ENCODE measurements around the gene ZBTB4. TPM values are rescaled to one million over a fixed set of nuclear protein-coding genes. Genes with fewer than 3 reads are reported as not detected.
"Not testable (repeated sequence)": the region's sequence is repeated elsewhere in the genome, so short reads cannot be mapped to it uniquely, and the experiment has no call there.

The ZBTB4 gene
- total RNA-seq, 4 donors from 2014 or later, result 15.1 to 27.3 (median 24.5) TPM

DNA sequence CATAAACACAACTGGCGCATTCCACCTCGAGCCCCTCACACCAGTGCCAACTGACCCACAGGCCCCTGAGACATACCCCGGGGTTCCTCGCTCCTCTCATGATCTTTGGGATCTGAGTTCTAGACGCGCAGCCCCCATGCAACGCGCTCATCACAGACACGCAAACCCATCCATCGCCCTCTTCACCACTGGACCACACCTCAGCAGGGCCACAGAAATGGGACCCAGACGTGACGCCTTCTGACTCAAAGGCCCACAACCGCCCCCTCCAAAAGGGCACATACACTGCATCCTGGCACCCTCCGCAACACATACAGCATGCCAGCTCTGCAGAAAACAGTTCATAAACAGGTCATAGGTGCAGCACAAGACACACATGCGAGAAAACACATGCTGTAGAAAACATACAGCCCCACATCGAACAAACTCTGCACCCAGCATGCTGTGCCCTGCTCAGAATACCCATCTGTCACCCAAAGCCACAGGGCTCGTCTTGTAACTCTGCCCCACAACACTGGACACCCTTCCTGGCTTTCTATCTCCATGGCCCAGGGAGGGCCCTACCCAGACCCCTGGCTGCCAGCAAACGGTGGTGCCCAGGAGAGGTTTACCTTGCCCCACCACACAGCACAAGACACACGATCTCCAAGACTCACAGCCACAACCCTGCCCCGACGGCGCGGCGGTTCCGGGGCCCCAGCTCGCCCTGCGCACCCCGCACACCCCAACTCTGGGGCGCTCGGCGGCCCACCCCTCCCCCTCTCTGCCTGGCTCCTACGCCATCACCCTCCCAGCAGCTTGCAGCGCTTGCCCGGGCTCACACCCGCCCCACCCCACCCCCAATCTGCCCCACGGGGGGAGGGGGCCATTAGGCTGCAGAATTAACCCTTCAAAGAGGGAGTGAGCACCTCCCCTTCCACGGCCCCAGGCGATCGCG lies 887 bp downstream of the ZBTB4 start:
- Histone ChIP-seq H3K9me3 (no peaks in the 10 kb centered on the region), H3K27ac (peak overlapping the region; percentile 98 to 100 (median 99)), H3K4me3 (peak overlapping the region; percentile 84 to 99 (median 94)), H3K4me1 (peaks cover 0 to 48% (median 7%) of the 10 kb centered on the region in 4 donors), H3K36me3 (no peaks in the 10 kb centered on the region), H3K27me3 (no peaks in the 10 kb centered on the region)
- TF ChIP-seq, protein P1, sequence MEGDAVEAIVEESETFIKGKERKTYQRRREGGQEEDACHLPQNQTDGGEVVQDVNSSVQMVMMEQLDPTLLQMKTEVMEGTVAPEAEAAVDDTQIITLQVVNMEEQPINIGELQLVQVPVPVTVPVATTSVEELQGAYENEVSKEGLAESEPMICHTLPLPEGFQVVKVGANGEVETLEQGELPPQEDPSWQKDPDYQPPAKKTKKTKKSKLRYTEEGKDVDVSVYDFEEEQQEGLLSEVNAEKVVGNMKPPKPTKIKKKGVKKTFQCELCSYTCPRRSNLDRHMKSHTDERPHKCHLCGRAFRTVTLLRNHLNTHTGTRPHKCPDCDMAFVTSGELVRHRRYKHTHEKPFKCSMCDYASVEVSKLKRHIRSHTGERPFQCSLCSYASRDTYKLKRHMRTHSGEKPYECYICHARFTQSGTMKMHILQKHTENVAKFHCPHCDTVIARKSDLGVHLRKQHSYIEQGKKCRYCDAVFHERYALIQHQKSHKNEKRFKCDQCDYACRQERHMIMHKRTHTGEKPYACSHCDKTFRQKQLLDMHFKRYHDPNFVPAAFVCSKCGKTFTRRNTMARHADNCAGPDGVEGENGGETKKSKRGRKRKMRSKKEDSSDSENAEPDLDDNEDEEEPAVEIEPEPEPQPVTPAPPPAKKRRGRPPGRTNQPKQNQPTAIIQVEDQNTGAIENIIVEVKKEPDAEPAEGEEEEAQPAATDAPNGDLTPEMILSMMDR (IDR thresholded peaks at IDR 0.05), result no peak
- TF ChIP-seq POLR2A (IDR thresholded peaks at IDR 0.05), result no peak
- DNase-seq, result peak; percentile 61 to 79 (median 76)

DNA sequence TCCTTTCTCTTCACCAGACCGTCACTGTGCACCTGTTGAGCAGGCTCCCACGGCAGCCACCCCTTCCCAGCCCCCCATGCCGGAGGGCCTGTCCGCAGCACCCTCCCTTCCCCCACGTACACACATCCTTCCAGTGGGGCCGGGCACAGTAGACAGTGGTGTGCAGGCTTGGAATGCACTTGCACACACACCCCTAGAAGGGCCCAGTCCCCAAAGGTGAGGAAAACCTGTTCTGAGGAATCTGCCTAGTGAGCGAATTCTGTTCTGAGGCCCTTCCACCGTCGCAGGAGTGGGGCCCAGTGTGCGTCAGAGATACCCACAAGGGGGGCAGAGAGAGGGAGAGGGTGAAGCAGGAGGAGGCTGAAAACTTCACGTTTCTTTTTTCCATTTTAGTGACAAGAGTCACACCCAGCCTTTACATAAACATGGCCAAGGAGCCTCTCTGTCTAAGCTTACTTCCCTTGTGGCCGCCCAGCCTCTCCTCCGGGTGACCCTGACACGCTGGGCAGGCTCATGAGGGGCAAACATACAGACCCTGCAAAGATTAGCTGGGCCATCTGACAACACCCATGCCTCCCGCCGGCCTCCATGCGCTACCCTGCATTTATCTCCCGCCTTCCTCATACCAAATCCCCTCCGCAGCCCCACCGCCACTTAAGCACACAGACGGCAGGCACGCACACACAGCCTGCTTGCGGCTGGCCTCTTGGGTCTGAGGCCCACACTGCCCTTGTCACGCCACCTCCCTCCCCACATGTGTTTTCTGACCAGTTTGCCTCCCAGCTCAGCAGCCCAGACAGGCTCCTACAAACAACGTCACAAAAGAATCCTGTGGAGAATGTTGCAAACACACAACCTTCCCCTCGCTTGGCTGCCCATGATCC lies 1.8 kb downstream of the ZBTB4 start:
- H3K9me3 ChIP-seq, result no peaks in the 10 kb centered on the region
- H3K4me1 ChIP-seq, result peaks cover 0 to 43% (median 7%) of the 10 kb centered on the region in 4 donors
- peak overlapping the region; percentile 98 to 100 (median 99) for H3K27ac ChIP-seq
- peak overlapping the region; percentile 84 to 99 (median 94) for H3K4me3 ChIP-seq
- H3K36me3 ChIP-seq, result no peaks in the 10 kb centered on the region
- no peaks in the 10 kb centered on the region for H3K27me3 ChIP-seq
- no peak for TF ChIP-seq POLR2A (IDR thresholded peaks at IDR 0.05)
- TF ChIP-seq, protein P1 (IDR thresholded peaks at IDR 0.05), result no peak
- no peak for DNase-seq

DNA sequence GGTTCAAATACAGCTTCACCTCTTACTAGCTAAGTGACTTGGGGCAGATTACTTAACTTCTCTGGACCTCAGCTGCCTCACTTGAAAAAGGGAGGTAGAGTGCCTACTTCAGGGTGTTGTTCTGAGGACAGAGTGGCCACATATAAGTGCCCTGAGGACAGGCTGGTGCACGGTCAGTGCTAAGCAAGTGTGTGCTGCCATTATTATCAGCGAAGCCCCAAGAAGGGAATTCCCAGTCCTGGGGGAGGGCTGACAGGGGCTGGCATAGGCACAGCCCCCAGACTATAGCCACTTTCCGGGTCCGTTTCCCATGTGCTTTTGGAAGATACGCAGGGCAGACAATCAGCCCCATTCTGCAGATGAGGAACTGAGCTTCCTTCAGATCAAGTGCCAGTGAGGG lies 2.5 kb downstream of the ZBTB4 start:
- no peak for DNase-seq
- TF ChIP-seq, protein P1 (IDR thresholded peaks at IDR 0.05), result no peak
- TF ChIP-seq POLR2A (IDR thresholded peaks at IDR 0.05), result no peak
- no peaks in the 10 kb centered on the region for H3K36me3 ChIP-seq
- H3K4me3 ChIP-seq, result peak overlapping the region in 1 of 4 donors; percentile 95
- H3K27ac ChIP-seq, result peak overlapping the region in 3 of 4 donors; percentile 98 to 100 (median 99)
- no peaks in the 10 kb centered on the region for H3K9me3 ChIP-seq
- peaks cover 0 to 44% (median 7%) of the 10 kb centered on the region in 4 donors for H3K4me1 ChIP-seq
- no peaks in the 10 kb centered on the region for H3K27me3 ChIP-seq

DNA sequence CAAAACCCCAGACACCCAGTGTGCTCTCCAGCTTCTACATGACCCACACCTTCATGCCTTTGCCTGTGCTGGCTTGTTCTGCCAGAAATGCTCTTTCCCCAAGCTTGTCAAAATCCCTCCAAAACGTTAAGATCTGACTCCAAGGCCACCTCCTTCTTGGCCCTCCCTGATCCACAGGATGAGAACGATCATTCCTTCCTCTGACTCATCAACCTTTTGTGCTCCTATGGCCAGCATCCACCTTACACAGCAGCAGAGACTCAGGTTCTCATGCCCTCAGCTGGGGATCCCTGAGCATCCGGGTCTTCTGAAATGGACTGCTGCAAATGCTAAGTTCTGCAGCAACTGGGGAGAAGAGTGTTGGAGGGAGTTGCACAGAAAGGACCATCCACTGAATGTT lies 2.9 kb downstream of the ZBTB4 start:
- Histone ChIP-seq H3K27ac (peak overlapping the region in 3 of 4 donors; percentile 38 to 100 (median 98)), H3K36me3 (no peaks in the 10 kb centered on the region), H3K4me1 (peaks cover 0 to 49% (median 7%) of the 10 kb centered on the region in 4 donors), H3K4me3 (no peak overlapping the region), H3K27me3 (no peaks in the 10 kb centered on the region), H3K9me3 (no peaks in the 10 kb centered on the region)
- no peak for DNase-seq
- no peak for TF ChIP-seq POLR2A (IDR thresholded peaks at IDR 0.05)
- TF ChIP-seq, protein P1 (IDR thresholded peaks at IDR 0.05), result no peak

DNA sequence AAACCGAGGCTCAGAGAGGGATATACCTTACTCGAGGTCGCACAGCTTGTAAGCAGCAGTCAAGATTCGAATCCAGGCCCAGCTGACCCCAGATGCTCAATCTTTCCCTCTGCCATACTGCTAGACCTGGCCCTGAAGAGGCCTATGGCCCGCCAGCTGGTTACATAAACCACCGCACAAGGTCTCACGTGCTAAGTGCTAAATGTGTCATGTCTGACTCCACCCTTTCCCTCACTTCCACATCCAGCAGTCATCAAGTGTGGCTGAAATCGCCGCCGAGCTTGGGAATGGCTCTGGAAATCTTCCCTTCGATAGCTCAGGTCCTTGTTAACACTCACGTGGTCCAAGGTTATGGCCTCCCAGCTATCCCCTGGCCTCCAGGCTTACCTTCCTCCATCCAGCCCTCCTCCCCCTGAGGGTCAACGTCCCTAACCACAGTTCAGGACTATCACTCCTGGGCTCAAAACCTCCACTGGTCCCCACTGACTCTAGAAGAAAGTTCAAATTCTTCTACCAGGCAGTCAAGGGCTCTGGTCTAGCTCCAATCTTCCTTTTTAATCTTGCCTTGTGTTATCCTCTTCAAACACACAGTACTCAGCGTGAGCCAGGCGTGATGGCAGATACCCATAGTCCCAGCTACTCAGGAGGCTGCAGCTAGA lies 3.5 kb downstream of the ZBTB4 start:
- H3K4me1 ChIP-seq, result peaks cover 0 to 49% (median 7%) of the 10 kb centered on the region in 4 donors
- H3K36me3 ChIP-seq, result no peaks in the 10 kb centered on the region
- no peaks in the 10 kb centered on the region for H3K27me3 ChIP-seq
- H3K9me3 ChIP-seq, result no peaks in the 10 kb centered on the region
- peak in 1 of 3 donors; percentile 66 for DNase-seq
- peak overlapping the region in 1 of 4 donors; percentile 1 for H3K4me3 ChIP-seq
- peak overlapping the region in 3 of 4 donors; percentile 38 to 100 (median 98) for H3K27ac ChIP-seq
- TF ChIP-seq, protein P1 (IDR thresholded peaks at IDR 0.05), result no peak
- TF ChIP-seq POLR2A (IDR thresholded peaks at IDR 0.05), result no peak

DNA sequence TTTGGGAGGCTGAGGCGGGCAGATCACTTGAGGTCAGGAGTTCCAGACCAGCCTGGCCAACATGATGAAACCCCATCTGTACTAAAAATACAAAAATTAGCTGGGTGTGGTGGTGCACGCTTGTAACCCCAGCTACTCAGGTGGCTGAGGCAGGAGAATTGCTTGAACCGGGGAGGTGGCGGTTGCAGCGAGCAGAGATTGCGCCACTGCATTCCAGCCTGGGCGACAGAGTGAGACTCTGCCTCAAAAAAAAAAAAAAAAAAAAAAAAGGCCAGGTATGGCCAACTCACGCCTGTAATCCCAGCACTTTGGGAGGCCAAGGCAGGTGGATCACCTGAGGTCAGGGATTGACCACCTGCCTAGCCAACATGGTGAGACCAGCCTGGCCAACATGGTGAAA lies 4.7 kb downstream of the ZBTB4 start:
- not testable (repeated sequence) for H3K4me3 ChIP-seq, H3K9me3 ChIP-seq, H3K36me3 ChIP-seq, H3K27me3 ChIP-seq, H3K27ac ChIP-seq, DNase-seq
- peaks cover 0 to 46% (median 4%) of the 10 kb centered on the region in 4 donors for H3K4me1 ChIP-seq
